HFF-Myc (cell line): ENCODE measurements around the gene USP37.
"Not testable (repeated sequence)": the region's sequence is repeated elsewhere in the genome, so short reads cannot be mapped to it uniquely, and the experiment has no call there.

ENCODE experiments used
- DNase-seq: peaks from one replicate; pipeline ENCODE4 v3.0.0-alpha.2; 2011; ENCODE audit warnings: low read depth; ENCODE audit errors: extremely low read depth
- H3K4me3 ChIP-seq: replicated peaks from 2 replicates; pipeline ENCODE4 v1.5.1; 2011; ENCODE audit warnings: low read depth, mild to moderate bottlenecking, control low read depth, low read length
- TF ChIP-seq, protein P1 (sequence below): IDR thresholded peaks from 2 replicates; pipeline ENCODE4 v1.5.1; 2012; ENCODE audit warnings: mild to moderate bottlenecking, low read depth, low read length, control low read depth; ENCODE audit errors: missing control alignments

USP37 gene

DNA sequence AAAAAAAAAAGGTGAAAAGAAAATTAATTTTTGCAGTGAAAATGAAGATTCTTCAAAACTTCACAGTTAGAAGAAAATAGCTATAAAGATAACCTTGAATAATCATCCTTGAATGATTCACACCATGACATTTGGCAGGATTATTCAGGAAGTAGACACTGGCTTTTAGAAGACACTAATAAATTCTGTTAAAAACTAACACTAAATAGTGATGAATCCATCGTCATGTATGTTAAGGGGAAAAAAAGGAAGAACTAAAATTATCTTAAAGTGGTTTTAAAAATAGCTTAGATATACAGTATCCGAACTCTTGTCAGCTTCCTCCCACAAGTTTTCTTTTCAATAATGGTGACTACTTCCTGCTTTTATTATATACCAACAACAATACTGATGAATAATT lies 10.2 kb downstream of the USP37 start:
- H3K4me3 ChIP-seq: no peak overlapping the region
- no peak for DNase-seq
- TF ChIP-seq, protein P1, sequence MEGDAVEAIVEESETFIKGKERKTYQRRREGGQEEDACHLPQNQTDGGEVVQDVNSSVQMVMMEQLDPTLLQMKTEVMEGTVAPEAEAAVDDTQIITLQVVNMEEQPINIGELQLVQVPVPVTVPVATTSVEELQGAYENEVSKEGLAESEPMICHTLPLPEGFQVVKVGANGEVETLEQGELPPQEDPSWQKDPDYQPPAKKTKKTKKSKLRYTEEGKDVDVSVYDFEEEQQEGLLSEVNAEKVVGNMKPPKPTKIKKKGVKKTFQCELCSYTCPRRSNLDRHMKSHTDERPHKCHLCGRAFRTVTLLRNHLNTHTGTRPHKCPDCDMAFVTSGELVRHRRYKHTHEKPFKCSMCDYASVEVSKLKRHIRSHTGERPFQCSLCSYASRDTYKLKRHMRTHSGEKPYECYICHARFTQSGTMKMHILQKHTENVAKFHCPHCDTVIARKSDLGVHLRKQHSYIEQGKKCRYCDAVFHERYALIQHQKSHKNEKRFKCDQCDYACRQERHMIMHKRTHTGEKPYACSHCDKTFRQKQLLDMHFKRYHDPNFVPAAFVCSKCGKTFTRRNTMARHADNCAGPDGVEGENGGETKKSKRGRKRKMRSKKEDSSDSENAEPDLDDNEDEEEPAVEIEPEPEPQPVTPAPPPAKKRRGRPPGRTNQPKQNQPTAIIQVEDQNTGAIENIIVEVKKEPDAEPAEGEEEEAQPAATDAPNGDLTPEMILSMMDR: no peak

DNA sequence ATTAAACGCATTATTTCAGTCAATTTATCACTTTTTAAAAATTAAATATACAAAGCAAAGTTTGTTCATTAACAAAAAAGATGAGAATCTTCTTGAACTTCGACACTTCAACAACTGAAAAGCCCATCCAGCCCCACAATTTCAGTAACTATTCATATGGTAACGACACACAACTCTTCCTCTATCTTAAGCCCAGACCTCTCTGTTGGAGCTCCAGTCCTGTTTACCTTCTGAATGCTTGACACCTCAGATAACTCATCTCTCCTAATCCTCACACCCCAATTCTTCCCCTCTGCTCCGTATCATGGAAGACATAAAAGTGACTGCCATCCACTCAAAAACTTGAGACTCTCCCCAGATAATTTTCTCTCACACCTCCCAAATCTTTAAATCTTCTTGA lies 12.6 kb downstream of the USP37 start:
- no peak for DNase-seq
- TF ChIP-seq, protein P1: no peak
- H3K4me3 ChIP-seq: no peak overlapping the region

DNA sequence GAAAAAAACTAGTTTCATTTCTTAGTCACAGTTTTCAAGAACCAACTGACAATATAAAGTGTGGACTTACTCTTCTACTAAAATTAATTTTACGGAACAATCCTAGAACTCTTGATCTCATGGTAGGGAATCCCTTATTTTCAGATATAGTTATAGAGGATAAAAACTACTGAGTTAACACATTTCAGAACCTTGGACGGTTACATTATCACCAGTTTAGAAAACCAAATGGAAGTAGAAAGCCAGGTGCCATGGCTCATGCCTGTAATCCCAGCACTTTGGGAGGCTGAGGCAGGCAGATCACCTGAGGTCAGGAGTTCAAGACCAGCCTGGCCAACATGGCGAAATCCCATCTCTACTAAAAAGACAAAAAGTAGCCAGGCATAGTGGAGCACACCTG lies 13.9 kb downstream of the USP37 start:
- not testable (repeated sequence) for H3K4me3 ChIP-seq, DNase-seq

DNA sequence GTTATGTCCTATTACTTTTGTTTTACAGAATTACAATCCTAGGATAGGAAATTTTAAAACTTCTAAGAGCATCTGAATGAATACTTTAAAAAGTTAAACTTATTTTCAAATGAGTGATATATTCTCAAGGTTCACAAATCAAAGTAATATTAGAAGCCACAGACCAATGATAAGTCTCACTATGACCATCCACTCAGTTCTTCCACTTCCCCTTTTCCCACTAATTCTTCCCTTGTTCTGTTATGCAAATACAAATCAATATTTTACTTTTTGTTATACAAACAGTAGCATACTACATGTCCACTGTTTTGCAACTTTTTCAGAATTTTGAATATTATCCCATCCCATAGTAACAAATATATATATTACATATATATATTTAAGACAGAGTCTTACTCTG lies 20.2 kb downstream of the USP37 start:
- no peak overlapping the region for H3K4me3 ChIP-seq
- no peak for DNase-seq
- TF ChIP-seq, protein P1: no peak

DNA sequence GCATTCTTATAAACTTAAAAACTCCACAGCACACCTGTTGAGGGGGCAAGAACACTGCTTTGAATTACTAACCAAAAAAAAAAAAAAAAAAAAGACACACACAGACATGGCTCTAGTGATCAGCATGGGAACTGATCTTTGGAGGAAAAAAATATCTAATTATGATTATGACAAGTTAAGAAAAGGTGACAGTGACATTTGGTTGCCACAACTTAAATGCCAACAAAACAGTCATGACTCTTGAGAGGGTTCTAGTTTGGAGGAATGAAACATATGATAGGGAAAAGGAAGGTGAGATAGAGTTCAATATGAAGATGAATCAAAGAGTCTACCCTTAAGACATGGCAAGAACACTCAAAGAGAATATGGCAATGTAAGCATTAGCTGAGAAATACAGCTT lies 20.6 kb downstream of the USP37 start:
- TF ChIP-seq, protein P1: no peak
- DNase-seq: no peak
- no peak overlapping the region for H3K4me3 ChIP-seq

DNA sequence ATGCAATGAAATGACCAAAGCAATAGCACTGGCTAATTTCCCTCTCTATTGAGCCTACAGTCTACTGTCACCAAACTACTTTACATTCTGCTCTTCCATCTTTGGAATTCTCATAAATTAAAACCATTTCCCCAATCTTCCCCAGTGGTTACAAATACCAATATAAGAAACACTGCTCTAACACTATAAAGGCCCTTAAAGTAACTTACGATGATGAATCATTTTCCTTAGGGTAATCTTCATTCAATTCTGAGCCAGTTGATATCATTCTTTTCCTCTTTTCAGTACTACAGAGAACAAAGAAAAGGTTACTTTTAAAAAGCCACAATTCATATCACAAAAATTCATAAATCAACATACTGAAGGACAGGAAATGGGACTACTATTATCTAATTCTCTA lies 22.1 kb downstream of the USP37 start:
- TF ChIP-seq, protein P1: no peak
- no peak for DNase-seq
- H3K4me3 ChIP-seq: no peak overlapping the region

DNA sequence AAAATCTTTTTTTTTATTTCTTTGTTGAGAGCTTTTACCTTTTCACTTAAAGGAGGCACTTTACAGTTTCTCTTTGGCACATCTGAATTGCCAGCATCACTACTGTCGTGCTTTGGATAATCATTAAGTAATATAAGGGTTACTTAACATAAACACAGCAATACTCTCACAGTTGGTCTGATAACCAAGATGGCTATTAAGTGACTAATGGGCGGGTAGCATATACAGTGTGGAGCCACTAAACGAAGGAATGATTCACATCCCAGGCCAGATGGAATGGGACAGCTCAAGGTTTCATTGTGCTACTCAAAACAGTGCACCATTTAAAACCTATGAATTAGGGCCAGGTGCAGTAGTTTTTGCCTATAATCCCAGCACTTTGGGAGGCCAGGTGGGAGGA lies 28.1 kb downstream of the USP37 start:
- TF ChIP-seq, protein P1: no peak
- DNase-seq: no peak
- no peak overlapping the region for H3K4me3 ChIP-seq
